Jurkat, Clone E6-1 (cell line): ENCODE results near the gene TTC23.
"Not testable (repeated sequence)": the region's sequence is repeated elsewhere in the genome, so short reads cannot be mapped to it uniquely, and the experiment has no call there.

Experiments
- DNase-seq: peaks from one replicate; pipeline ENCODE4 v3.0.0-alpha.2; 2011; ENCODE audit warnings: low read depth, low spot score
- H3K4me3 ChIP-seq: 2 replicates; pipeline ENCODE4 v1.5.1; 2011; ENCODE audit warnings: mild to moderate bottlenecking, low read length, control low read depth, moderate library complexity

The TTC23 gene

DNA sequence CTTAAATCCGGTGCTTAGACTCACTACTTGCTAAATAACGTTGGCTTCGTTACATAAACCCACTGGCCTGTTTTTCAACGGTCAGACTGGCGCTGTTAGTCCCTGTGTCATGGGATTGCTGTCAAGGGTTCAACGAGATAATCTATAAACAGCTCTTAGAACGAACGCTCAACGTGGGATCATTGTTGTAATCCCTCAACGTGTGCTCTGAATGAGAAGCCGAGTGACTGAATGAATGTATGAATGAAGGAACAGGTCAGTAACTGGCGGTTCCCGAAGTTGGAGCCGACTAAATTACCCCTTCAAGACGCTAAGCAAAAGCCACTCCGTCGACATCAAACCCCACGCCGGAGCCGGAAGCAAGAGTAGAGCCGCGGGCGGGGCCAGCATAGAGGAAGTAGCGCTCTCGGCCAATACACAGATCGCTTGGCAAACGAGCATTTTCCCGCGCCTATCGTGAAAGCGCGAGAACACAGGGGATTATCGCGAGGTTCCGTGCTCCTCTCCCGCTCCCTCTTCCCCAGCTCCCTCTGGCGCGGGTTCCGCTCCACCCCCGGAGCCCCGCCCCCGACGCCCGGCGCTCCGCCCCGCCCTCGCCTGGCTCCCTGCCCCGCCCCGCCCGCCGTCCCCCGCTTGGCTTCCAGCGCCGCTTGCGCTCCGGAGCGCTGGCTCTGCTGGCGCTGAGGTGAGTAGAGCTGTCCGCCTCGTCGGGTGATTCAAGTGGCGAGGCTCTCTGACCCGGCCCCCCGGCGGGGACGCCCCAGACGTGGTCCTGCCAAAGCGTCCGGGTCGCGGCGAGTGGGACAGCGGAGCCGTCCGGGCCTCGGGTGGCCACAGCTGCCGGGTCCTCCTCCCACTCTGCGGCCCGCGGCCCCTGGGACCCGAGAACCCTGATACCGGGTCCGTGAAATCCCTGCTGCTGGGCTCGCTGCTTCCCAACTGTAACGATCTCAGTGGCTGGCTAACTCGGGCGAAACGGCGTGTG is 1.8 kb upstream of the TTC23 start, which contains the start of gene LRRC28:
Gene LRRC28 (plus strand): TSS at position 625 of the 985 bp plus-strand sequence. CDS start 4,477 bp downstream, outside the sequence.
- peak within 1 kb of the TSS; percentile 85 for H3K4me3 ChIP-seq
- DNase-seq, result peak; percentile 99

DNA sequence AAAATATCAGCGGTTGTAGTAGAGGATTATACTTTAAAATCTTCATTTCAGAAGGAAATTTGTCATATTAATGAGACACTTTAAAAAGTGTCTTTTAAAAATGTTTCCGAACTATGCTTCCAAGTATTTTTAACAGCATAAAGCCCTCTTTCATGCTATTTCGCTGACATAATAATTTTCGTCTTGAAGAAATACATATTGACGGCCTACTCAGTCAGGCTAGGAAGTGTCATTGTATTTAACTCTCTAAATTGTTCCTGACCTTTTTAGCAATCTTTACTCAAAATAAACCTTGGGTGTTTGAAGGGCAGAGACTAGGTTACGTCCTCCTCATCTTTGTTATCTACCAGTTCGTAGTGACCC is 1.1 kb upstream of the TTC23 start:
- H3K4me3 ChIP-seq, result peak overlapping the region; percentile 85
- no peak for DNase-seq

DNA sequence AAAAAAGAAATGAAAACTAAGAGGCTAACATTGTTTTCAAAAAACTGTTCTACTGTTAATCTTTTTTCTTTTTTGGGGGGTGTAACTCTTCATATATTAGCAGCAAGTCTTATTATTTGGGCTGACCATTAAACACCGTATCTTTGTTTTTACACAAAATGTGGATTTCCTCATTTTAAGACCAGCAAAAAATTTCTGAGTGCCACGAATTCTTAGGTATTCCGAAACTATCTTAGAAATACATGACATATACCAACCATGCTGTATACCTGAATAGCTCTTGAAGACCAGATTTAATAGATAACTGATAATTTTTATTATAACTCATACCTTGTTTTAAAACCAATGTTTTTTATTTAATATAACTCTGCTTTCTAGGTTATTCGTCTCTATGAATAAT is 620 bp upstream of the TTC23 start:
- DNase-seq, result no peak
- H3K4me3 ChIP-seq, result no peak overlapping the region

DNA sequence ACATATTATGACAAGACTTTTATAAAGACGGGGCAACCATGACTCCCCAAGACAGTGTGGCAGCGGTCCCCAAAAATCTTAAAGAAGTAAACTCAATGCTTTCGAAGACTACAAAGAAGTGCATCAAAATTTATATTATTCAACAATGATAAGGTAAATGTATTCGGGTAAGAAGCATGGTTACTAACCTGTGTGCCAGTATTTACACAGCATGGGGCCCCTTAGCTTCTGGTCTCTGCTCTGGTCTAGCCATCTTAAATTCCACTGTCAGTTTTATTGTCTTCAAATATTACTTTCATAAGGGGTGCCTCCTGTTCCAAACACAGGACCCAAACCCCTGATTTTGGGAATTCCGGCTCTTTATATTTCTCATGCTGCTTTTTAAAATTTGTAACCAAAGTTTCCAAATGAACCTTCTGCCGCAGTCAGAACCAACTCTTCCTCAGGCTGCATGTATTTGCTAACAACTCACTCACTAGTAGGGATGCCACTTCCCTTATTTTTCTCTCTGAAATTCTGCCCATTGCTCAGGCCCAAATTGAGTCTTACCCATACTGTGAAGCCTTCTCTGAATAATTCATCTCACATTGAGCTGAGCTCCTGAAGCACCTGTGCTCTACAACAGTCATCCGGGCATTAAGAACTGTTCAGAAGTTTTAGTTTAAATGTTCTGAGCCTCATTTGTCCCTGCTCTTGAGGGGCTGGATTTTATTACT is 1.2 kb downstream of the TTC23 start:
- H3K4me3 ChIP-seq, result no peak overlapping the region
- no peak for DNase-seq

DNA sequence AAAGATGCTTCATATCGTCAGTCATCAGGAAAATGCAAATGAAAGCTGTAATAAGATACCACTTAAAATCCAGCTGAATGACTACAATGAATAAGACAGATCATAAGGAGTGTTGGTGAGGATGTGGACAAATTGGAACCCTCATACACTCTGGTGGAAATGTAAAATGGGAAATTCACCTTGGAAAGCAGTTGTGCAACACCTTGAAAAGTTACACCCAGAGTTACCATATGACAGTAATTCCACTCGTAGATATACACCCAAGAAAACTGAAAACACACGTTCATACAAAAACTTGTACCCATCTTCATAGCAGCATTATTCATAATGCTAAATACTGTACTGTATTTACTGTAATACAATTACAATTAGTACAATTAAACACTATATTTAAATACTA is 2.3 kb downstream of the TTC23 start:
- no peak for DNase-seq
- no peak overlapping the region for H3K4me3 ChIP-seq

DNA sequence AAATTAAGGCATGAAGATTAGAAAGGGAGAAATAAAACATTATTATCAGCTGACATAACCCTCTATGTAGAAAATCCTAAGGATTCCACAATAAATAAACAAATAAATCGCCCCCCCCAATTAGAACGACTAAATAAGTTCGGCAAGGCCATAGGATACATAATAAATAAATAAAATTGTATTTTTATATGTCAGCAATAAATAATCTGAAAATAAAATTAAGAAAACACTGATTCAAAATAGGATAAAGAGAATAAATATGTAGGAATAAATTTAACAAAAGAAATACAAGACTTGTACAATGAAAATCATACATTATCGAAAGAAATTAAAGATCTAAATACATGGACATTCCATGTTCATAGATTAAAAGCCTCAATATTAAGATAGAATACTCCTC is 5.1 kb downstream of the TTC23 start:
- H3K4me3 ChIP-seq, result no peak overlapping the region
- DNase-seq, result no peak

DNA sequence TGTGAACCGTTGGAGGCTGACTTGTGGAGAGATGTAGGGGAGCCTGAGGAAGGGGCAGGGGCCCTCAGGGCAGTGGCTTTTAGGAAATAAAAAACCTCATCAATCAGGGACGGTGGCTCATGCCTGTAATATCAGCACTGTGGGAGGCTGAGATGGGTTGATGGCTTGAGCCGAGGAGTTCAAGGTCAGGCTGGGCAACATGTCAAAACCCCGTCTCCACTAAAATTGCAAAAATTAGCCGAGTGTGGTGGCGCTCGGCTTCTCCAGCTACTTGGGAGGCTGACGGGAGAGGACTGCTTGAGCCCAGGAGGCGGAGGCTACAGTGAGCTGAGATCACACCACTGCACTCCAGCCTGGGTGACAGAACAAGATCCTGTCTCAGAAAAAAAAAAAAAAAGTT is 7.6 kb downstream of the TTC23 start:
- DNase-seq, result no peak
- no peak overlapping the region for H3K4me3 ChIP-seq

DNA sequence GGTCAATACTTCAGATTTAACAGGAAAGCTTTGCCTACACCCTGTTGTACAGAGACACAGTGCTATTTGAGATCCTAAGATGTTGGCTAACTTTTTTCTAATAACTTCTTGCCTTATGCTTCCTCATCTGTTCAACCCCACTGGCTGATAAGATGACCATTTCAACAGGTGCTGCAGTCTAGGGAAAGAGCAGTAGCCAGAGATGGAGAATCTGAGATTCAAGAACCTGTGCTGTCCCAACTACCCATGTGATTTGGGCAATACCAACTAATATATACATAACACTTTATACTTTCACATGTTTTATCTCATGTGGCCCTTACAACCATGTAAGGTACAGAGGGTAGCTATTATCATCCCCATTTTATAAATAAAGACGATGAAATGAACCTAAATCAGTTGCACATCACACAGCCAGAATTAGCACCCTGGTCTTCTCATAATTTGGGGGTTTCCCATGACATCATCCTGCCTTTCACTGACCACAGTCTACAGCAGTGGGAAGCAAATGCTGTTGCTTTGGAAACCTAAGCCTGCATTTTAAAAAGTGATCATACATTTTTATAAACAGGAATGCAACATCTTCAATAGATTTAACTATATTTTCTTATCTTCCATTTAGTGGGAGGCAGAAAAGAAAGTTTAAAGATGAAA is 9.7 kb downstream of the TTC23 start:
- no peak for DNase-seq
- no peak overlapping the region for H3K4me3 ChIP-seq

DNA sequence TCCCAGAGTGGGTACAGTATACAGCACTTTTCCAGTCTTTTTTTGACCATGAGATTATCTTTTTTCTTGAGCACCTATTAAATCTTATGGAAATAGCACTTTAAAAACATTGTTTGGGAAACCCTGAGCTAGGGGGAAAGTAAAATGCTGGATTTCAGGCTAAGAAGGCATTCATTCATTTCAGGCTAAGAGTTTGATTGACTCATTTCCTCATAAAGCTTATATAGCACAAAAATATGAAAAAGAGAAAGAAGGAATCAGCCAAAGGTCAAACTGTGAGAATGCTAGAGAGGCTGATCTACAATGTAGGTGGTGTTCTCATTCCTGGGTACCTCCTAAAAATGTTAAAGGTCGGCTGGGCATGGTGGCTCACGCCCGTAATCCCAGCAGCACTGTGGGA is 10.5 kb downstream of the TTC23 start:
- DNase-seq, result no peak
- H3K4me3 ChIP-seq, result no peak overlapping the region

DNA sequence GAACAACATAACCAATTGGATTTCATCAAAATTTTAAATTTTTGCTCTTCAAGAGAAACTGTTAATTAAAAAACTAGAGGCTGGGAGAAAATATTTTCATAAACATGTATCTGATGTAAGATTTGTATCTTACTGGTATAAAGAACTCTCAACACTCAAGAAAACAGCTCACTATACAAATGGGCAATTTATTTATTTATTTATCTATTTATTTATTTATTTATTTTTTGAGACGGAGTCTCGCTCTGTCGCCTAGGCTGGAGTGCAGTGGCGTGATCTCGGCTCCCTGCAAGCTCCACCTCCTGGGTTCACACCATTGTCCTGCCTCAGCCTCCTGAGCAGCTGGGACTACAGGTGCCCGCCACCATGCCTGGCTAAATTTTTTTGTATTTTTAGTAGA is 15.2 kb downstream of the TTC23 start:
- H3K4me3 ChIP-seq, DNase-seq: not testable (repeated sequence)

DNA sequence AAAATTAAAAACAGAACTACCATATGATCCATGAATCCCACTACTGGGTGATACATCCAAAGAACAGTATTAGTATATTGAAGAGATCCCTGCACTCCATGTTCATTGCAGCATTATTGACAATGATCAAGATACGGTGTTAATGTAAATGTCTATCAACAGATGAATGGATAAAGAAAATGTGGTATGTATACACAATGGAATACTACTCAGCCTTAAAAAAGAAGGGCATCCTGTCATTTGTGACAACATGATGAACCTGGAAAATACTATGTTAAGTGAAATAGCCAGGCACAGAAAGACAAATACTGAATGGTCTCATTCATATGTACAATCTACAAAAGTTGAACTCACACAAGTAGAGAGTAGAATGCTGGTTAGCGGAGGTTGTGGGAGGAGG is 16.6 kb downstream of the TTC23 start:
- H3K4me3 ChIP-seq, result no peak overlapping the region
- no peak for DNase-seq

DNA sequence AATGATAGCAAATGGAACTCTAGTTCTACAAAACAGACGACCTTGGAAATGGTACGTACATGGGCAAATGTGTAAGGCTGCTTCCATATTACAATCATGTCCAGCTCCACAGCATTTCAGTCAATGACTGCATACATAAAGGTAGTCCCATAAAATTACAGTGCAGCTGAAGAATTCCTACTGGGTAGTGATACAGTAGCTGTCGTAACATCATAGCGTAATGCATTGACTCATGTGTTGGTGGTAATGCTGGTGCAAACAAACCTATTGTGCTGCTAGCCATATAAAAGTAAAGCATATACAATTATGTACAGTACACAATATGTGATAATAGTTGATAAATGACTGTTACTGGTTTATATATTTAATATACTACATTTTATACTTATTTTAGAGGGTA is 18.5 kb downstream of the TTC23 start:
- DNase-seq, result no peak
- no peak overlapping the region for H3K4me3 ChIP-seq

DNA sequence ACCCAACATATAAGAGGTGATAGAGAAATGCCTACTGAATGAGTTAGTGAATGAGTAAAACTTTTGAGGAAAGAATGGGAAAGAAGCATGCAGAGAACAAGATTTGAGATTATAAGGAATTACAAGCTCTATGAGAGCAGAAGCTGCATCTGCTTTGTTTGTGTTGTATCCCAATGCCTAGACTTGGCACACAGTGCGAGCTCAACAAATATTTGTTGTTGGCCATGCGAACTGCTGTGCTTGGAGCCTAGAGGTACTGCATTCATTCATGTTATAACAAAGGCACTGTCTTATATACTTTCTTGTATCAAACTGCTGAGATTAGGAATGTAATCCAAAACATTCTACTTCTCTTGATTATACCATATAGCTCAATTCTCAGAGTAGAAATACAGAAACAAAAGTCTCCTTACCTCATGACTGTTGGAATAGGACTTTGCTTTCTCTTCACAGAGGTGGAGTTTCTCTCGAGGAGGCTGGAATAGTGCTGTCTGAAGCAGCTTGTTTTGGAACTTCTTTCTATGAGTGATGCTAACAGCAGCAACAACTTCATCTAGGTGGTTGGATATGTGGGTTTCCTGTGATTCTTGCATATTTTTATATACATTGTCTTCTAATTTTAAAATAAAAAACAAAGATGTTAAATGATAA is 21.1 kb downstream of the TTC23 start:
- no peak overlapping the region for H3K4me3 ChIP-seq
- no peak for DNase-seq

DNA sequence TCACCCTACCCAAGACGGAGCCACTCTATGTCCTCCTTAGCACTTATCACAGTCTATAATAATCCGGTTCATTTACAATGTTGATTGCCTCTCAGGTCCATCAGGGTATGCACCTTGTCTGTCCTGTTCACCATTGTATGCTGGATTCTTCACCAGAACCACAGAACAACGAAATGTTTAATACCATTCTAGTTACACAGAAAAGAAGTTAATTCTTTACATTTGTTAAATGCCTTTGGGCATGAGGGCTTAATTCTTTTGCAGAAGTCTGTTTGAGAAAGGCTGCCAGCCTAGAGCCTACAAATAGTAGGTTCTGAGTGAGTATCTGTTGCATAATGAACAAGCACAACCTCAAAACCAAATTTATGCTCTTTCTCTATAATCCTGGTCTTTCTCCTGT is 22.6 kb downstream of the TTC23 start:
- no peak overlapping the region for H3K4me3 ChIP-seq
- DNase-seq, result no peak

DNA sequence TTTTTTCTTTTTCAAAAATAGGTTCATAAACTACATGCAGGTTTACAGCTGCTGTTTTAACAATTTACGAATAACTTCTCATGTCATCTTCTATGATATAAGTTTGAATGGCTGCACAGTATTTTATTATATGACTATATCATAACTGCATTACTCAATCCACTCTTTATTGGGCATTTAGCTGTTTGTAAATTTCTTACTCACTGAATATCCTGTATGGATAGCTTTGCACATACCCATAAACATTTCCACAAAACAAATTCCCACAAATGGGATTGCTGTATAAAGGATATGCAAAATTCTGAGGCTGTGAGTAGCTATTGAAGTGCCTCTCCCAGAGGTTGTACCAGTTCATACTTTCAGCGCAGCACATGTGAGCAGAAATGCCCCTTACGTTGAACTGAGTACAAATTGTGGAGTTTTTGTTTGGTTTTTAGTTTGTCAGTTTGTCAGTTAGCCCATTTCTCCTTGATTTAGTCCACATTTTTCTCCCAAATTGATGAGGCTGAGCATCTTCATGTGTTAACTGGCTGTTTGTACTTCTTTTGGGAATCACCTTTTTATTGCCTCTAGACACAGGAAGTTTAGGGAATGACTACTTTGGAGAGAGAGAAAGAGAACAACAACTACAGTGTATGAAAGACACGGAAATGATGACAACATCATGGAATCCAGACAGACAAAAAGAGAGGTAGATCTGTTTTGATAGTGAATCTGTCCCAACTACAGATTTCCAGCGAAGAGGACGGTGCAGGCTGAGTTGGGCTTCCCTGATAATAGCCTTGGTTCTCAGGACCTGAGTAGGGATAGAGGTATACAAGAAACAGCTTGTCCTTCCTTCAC is 24.8 kb downstream of the TTC23 start:
- DNase-seq, result no peak
- H3K4me3 ChIP-seq, result no peak overlapping the region

DNA sequence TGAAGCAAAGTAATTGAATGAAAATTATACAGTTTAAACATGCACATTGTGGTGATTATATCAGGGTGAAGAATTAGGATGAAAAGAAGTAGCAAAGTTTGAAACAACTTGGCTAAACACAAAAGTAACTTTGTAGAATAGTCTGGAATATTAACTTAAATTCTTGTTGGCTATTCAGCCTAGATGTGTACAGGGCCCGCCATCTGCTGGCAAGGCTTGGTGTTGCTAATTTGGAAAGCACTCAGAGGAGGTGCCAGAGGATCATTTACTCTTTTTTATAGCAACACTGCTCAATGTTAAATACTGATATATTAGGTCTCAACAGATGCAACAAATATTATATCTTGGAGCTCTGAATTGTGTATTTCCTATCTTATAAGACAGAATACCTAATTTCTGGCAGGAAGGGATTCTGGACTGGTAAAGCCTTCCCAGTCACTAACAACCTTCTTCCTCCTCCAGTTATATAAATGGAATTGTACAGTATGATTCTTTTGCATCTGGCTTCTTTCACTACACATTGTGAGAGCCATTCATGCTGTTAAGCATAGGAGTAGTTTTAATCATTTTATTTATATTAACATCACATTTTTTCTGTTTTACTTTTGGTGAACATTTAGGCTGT is 36.1 kb downstream of the TTC23 start:
- H3K4me3 ChIP-seq, result no peak overlapping the region
- DNase-seq, result peak; percentile 44

DNA sequence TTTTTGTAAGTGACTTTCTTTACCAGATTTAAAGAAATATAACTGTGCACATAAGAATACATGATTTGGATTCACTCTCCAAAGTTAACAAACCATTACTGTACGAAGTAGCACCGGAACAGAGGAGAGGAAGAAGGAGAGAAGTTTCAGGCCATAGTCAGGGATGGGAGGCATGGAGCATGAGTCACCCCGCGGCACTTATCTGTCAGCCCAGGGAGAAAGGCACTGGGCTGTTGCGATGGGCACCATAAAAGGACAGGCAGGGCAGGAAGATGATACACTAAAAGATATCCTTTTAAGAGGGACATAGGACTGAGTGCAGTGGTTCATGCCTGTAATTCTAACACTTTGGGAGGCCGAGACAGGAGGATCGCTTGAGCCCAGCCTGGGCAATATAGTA is 37.0 kb downstream of the TTC23 start:
- DNase-seq, result no peak
- no peak overlapping the region for H3K4me3 ChIP-seq

DNA sequence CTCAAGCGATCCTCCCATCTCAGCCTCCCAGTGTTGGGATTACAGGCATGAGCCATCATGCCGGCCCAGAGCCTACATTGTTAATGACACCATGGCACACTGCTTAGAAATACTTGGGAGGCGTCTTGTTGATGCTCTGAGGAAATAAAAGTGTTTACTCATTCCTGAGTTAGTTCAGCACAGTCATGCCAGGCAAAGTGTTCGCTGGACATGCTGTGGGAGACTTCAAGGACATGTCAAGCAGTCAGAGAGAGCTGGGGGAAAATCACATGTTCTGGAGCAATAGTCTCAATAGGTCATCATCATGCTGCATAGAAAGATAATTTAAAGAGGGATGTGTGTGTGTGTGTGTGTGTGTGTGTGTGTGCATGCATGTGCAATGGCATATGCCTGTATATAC is 37.5 kb downstream of the TTC23 start:
- no peak for DNase-seq
- no peak overlapping the region for H3K4me3 ChIP-seq
